ENCODE data around the gene CPZ. TPM values are rescaled to one million over a fixed set of nuclear protein-coding genes. Genes with fewer than 3 reads are reported as not detected.

The CPZ gene
- polyA plus RNA-seq, 3 donors = not detected

DNA sequence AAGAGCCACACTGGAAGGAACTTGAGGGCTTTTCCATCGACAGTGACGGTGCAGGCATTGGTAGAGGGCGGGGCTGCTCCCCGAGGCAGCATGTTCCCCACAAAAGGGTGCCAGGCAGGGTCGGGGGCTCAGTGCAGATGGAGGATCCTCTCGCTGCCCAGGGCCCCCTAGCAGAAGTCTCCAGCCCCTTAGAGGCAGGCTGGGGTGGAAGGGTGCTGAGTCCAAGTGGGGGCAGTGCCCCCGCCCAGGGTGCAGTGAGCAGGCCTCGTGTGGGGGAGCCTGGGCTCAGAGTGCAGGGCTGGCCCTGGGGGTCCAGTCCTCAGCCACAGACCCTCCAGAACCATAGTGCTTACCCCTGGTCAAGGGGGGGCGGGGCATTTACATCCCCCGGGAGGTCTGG, 9.0 kb downstream of the CPZ start:
- no peak overlapping the region for H2AFZ ChIP-seq (ENCODE audit: insufficient read depth, low read depth, low read length, poor library complexity, severe bottlenecking)
- H3K4me3 ChIP-seq (replicated peaks in 1 of 3; ENCODE audit: low read depth in 2 of 3, low read length in 3 of 3) = no peak overlapping the region
- H3K27ac ChIP-seq (ENCODE audit: low read depth in 1 of 2, low read length in 2 of 2) = no peak overlapping the region
- H3K4me2 ChIP-seq (replicated peaks; ENCODE audit: extremely low read depth, low read length, poor library complexity, severe bottlenecking) = no peak overlapping the region
- Mint-ChIP-seq H3K9me3 (peaks cover 0 to 2% (median 0%) of the 10 kb centered on the region in 7 donors), H3K36me3 (no peaks in the 10 kb centered on the region), H3K4me3 (no peak overlapping the region), H3K27me3 (ENCODE audit: low read depth in 3 of 3) (peaks cover 0 to 3% (median 1%) of the 10 kb centered on the region in 3 donors), H3K27ac (no peak overlapping the region), H3K4me1 (no peaks in the 10 kb centered on the region)
- DNase-seq = no peak
- intact Hi-C loops (cut with micrococcal nuclease) = no loop called here
- no peaks in the 10 kb centered on the region for H3K36me3 ChIP-seq (replicated peaks in 1 of 2; ENCODE audit: control insufficient read depth in 1 of 2, insufficient read depth in 2 of 2, low read length in 2 of 2)
- H3K9ac ChIP-seq (ENCODE audit: insufficient read depth, low read length, poor library complexity, severe bottlenecking) = no peak overlapping the region
- no peaks in the 10 kb centered on the region for H3K79me2 ChIP-seq (ENCODE audit: insufficient read depth, low read length)
- TF ChIP-seq, protein P1, sequence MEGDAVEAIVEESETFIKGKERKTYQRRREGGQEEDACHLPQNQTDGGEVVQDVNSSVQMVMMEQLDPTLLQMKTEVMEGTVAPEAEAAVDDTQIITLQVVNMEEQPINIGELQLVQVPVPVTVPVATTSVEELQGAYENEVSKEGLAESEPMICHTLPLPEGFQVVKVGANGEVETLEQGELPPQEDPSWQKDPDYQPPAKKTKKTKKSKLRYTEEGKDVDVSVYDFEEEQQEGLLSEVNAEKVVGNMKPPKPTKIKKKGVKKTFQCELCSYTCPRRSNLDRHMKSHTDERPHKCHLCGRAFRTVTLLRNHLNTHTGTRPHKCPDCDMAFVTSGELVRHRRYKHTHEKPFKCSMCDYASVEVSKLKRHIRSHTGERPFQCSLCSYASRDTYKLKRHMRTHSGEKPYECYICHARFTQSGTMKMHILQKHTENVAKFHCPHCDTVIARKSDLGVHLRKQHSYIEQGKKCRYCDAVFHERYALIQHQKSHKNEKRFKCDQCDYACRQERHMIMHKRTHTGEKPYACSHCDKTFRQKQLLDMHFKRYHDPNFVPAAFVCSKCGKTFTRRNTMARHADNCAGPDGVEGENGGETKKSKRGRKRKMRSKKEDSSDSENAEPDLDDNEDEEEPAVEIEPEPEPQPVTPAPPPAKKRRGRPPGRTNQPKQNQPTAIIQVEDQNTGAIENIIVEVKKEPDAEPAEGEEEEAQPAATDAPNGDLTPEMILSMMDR (IDR thresholded peaks at IDR 0.05) = no peak
- H3K27me3 ChIP-seq (ENCODE audit: control insufficient read depth in 2 of 2, insufficient read depth in 2 of 2, low read length in 2 of 2) = no peaks in the 10 kb centered on the region
- H3K4me1 ChIP-seq (ENCODE audit: control insufficient read depth in 1 of 2, insufficient read depth in 2 of 2, low read length in 2 of 2) = no peaks in the 10 kb centered on the region
- WGBS (ENCODE audit: insufficient coverage) = 88% methylated on average over 8 of the region's 10 CpGs
- H3K9me3 ChIP-seq (replicated peaks in 1 of 2; ENCODE audit: control insufficient read depth in 1 of 2, insufficient read depth in 1 of 2, low read length in 2 of 2) = no peaks in the 10 kb centered on the region
- H4K20me1 ChIP-seq (ENCODE audit: insufficient read depth, low read length) = no peaks in the 10 kb centered on the region

DNA sequence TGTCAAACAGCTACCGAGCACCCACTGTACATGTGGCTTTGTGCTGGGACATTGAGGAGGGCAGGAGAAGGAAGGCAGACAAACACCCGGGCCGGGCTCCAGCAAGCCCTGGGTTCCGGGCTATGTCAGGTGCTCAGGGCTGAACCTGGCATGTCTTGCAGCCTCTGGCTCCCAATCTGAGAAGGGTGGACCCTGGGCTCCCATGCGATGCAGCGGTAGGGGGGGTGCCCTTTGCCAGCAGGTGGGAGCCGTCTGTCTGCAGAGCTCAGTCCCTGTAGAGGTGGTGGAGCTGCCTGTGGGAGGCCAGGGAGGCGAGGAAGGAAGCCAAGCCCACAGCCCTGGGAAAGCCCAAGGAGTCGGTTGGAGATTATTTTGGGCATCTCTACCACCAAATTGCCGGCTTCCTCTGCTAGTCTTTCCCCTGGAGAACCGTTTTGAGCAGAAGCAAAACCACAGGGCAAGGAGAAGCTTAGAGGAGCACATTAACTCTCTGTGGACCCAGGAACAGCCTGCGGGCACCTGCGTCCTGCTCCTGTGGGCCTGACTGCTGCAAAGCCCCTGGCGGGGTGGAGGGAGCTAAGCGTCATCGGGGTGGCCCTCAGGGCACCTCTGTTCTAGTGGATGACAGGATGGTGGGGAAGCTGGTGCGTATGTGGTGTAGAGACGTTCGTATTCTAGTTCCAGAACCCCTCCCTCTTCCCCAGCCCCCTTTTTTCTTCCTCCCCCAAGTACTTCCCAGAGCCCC, 10.3 kb downstream of the CPZ start:
- Histone ChIP-seq H3K9ac (ENCODE audit: insufficient read depth, low read length, poor library complexity, severe bottlenecking) (no peak overlapping the region), H4K20me1 (ENCODE audit: insufficient read depth, low read length) (no peaks in the 10 kb centered on the region), H3K4me1 (ENCODE audit: control insufficient read depth in 1 of 2, insufficient read depth in 2 of 2, low read length in 2 of 2) (no peaks in the 10 kb centered on the region), H3K27ac (ENCODE audit: low read depth in 1 of 2, low read length in 2 of 2) (no peak overlapping the region), H2AFZ (ENCODE audit: insufficient read depth, low read depth, low read length, poor library complexity, severe bottlenecking) (no peak overlapping the region), H3K79me2 (ENCODE audit: insufficient read depth, low read length) (no peaks in the 10 kb centered on the region), H3K4me3 (replicated peaks in 1 of 3; ENCODE audit: low read depth in 2 of 3, low read length in 3 of 3) (no peak overlapping the region), H3K27me3 (ENCODE audit: control insufficient read depth in 2 of 2, insufficient read depth in 2 of 2, low read length in 2 of 2) (no peaks in the 10 kb centered on the region), H3K36me3 (replicated peaks in 1 of 2; ENCODE audit: control insufficient read depth in 1 of 2, insufficient read depth in 2 of 2, low read length in 2 of 2) (no peaks in the 10 kb centered on the region), H3K9me3 (replicated peaks in 1 of 2; ENCODE audit: control insufficient read depth in 1 of 2, insufficient read depth in 1 of 2, low read length in 2 of 2) (no peaks in the 10 kb centered on the region), H3K4me2 (replicated peaks; ENCODE audit: extremely low read depth, low read length, poor library complexity, severe bottlenecking) (no peak overlapping the region)
- Mint-ChIP-seq H3K4me1 (no peaks in the 10 kb centered on the region), H3K9me3 (peaks cover 0 to 2% (median 0%) of the 10 kb centered on the region in 7 donors), H3K27ac (no peak overlapping the region), H3K36me3 (no peaks in the 10 kb centered on the region), H3K27me3 (ENCODE audit: low read depth in 3 of 3) (peaks cover 0 to 3% (median 1%) of the 10 kb centered on the region in 3 donors), H3K4me3 (no peak overlapping the region)
- TF ChIP-seq, protein P1 (IDR thresholded peaks at IDR 0.05) = no peak
- DNase-seq = no peak
- WGBS (ENCODE audit: insufficient coverage) = 43% methylated on average over 12 of the region's 19 CpGs
- intact Hi-C loops (cut with micrococcal nuclease) = no loop called here
